HG03045 (cell line): ENCODE results near the gene NTF3.

Source experiments
- ATAC-seq: cut with Tn5 transposase; IDR thresholded peaks from one replicate; pipeline ENCODE4 v1.9.1; 2021; ENCODE audit warnings: mild to moderate bottlenecking, moderate library complexity; ENCODE audit not compliant: unreplicated experiment

The NTF3 gene

DNA sequence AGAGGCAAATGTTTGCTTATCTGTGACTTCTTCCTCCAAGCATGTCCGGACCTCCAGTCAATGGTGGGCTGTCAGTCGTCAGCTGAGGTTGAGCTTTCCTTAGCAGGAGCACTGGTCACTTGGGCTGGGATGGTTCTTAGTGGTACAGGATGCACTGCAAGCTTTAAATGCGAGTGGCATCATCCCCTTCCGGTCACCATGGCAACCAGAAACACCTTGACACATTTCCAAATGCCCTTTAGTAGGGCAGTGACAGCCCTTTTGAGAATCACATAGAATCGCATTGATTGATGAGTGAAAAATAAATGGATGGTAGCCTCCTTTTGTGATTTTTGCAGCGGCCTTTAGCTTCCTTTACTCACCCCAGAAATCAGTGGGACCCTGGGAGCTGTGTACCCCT, 24.1 kb downstream of the NTF3 start:
- no peak for ATAC-seq

DNA sequence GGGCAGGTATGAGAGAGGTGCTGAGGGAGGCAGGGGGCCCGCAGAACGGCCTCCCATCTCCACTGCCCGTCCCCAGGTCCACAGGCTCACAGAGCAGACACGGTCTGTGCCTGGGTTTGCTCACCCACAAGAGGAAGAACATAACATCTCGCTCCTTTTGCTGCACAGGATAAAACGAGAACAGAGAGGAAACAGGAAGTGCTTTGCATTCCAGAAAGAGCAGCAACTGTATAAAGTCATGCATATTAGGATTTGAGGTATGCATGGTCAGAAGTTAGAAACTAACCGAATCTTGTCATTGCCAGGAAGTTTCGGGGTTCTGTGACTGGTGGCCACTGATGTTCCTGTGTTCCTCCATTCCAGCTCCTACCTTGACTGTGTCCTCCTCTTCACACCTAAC, 25.0 kb downstream of the NTF3 start:
- no peak for ATAC-seq

DNA sequence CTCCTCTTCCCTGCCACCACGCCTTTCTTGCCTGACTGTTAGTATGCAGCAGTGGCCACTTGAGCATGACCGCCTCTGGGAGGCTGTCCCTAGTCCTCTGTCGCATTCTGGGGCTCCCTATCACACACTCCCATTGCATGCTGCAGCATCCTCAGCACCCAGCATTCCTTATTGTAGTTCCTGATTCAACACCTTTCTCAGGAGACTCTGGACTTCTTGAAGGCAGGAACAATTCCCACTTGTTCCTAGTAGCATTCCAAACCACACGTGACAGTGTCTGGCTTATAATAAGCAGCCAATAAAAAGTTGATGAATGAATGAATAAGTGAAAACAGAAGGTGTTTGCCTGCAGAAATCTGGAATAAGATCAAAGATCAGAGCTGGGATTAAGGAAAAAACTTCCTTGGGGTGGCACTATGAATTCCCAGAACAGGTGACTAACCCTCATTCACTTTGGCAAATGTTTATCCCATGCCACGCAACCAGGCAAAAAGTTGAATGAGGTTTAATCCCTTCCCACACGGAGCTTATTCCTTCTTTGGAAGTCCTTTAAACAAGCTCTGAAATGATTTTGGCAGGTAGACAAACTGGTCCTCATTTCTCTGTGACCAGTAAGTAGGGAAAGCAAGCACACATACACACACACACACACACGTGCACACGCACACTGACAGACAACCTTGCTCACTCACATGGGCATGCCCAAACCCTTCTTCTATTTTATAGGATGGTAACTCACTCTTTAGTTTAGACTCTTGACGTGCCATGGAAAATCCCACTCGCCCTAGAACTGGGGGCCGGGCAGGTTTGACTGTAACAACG, 26.5 kb downstream of the NTF3 start:
- ATAC-seq, result no peak

DNA sequence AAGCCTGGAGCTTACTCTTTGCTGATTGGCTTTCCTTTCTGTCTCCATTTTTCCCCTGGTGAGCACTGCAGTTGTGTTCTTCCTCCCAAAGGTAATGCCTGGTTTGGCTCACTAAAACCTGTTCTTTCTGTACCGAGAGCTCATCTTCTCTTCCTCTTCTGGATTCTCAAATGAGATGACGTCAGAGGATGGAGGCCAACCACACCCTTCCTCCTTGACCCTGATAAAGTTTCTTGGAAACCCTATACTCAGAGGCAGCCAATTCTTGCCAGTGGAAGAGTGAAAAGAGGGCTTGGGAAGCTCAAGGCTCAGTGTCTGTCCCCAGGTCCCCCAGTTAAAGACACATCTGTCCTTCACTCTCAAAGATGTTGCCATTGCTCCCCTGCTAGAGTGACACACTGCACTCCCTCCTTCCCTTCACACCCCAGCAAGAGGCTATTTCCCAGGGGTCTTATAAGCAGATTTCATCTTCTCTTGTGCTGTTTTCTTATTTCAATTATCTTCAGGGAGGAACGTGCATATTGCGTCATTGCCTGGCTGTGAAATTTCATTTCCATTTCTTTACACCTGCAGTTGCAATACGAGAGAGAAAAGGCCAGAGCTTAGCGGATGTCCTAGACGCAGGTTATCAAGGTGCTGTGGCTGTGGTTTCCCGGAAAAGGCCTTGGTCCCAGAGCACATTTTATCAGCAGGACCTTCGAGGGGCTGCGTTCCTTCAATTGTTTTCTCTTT, 27.3 kb downstream of the NTF3 start:
- no peak for ATAC-seq

DNA sequence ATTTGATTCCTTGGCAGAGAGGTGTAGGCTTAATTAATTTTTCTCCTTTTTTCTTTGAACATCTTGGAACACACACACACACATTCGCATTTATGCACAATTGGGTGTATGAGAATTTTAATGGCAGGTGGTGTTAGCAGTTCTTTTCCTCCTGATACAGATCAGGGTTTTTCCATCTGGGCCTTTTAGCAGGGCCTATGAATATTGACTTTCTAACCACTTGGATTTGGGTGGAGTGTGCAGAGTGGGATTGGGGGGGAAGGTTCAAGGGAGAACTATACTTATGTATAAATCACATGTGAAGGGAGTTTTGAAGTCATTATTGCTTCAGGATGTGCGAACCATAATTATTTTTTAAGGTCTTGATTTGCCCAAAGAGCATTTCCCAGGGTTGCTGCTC, 28.9 kb downstream of the NTF3 start:
- ATAC-seq, result no peak

DNA sequence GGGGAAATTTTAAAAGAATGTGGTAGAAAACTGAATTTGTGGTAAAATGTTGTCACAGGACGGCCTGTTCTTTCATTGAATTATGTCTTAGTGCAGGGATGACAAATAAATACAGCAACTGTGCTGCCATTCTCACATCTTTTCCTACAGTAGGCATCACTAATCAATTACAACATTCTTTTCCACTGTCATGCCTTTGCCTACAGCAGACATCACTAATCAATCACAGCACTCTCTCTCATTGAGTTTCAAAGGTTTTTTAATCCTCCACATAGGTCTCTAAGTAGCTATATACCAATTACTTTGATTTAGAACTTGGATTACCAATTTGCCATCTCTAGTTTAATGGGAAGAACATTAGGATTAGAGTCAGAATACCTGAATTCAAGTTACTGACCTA, 30.1 kb downstream of the NTF3 start:
- ATAC-seq, result no peak

DNA sequence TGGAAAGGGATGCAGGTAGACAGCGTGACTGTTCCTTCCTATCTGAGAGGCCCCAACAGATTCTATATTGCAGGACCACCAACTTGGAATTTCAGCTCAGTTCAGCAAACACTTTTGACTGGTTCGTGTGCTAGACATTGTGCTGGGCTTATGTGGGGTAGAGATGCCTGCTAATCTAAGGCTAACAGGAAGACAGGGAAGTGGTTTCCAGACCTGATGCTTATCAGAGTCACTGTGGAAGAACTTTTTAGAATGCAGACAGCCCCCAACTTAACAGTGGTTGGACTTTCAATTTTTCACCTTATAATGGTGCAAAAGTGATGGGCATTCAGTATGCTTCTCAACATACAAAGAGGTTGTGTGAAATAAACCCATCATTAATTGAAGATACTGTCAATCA, 32.2 kb downstream of the NTF3 start:
- ATAC-seq, result no peak

DNA sequence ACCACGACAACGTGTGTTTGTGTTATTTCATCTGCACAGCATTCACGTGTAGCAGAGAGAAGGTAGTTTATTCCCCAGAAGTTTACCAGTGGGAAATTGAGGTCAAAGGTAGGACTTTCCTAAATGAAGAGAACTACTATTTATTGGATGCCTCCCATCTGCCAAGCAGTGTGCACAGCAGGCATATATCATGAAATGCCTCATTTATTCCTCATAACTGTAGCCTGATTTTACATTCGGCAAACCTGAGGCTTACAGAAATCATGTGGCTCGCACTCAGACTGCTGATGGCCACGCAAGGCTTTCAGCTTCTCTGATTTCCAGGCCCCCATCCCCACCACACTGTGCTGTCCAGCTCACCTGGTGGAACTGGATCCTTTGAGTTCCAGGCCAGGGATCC, 33.5 kb downstream of the NTF3 start:
- ATAC-seq, result no peak

DNA sequence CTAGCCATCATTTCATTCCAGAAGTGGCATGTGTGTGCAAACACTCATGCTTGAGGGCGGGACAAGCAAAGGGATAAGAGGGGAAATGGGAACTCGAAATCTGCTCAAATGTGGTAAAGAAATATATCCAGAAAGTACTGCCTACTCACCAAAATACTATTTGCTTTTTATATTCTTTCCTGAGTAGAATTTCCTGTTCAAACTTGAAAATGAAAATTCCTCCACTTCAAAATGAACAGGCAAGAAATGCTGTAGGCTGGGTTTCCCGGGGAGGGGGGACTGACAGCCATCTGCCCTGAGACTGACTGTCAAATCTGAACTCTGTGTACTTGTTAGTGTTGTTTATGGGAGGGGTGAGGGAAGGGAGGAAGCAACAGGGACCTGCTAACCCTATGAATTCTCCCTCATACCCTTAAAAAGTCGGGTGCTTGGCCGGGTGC, 34.6 kb downstream of the NTF3 start:
- ATAC-seq, result no peak

DNA sequence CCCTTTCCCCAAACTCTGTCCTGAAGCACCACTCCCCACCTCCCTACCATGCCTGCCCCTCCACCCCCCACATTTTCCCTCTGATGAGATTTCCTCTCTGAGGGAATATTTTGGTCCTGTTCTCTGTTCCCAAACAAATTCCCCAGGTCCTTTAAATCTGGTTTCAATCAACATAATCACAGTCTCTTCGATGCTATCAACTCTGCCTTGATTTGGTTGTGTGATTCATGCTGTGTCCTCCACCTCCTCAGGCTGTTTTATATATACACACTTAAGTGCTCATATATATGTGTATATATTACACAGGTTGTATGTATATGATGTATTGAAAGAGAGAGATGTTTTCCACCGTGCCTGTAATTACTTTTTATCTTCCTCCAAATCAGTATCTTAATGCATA, 36.0 kb downstream of the NTF3 start:
- no peak for ATAC-seq

DNA sequence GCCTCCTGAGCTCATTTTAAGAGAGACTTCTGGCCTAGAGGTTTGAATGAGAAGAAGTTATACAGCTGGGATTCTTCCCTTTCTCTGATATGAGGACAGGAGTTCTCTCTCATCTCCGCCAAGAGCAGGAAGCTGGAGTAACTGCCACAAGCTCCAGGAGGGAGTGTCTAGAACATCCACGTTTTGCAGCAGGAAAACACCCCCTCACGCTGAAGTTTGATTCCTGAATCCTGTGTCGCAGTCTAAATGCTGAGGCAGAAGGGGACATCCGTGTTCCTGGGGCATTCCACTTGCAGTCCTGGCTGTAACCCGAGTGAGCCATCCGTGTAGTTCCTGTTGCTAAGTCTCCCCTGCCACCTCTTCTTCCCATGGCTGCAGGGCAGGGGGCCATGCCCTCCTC, 38.3 kb downstream of the NTF3 start:
- no peak for ATAC-seq

DNA sequence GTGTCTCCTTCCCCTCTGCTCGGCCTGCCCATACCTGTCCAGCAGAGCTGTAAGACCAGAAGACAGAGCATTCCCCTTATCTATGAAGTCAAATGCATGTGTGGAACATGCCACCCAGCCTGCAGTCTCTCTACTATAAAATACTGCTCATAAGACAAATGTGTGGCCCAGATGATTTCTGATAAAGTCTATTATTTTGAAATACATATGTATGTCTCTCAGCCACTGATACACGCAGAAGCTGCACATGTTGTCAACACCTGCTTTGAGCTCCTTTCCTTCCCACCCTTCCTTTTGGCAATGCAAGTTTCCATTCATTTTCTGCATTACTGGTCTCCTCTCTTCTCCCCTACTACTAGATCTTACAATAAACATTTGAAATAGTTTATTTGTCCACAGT, 38.8 kb downstream of the NTF3 start:
- no peak for ATAC-seq

DNA sequence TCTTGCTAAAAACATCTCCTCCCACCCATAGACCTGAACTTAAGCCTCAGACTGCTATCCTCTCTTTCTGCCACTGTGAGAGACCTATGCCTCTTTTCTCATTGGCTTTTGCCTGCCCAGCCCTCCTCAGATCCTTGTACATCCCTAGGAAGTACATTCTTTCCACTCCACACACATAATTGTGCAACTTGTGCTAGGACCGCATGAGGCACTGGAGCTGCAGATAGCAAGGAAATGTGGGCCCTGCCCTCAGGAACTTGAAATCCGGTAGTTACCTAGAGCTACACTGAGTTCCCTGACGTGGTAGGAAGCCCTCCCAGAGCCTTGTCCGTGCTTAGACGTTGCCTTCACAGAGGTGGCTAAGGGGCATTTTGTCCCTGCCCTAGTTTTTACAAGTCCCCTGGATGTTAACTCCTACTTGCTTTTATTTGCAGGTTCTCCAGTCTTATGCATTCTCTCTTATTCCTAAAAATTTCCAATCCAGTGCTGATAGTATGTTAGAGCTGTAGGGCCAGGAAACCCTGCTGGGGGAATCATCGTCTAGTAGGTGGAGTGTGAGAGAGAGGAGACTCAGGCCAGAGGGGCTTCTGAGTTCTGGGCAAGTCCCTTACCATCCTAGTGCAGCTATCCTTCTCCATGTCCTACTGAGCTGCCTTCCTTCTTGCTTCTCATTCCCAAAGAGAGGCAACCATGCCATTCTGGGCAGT, 41.3 kb downstream of the NTF3 start:
- no peak for ATAC-seq

DNA sequence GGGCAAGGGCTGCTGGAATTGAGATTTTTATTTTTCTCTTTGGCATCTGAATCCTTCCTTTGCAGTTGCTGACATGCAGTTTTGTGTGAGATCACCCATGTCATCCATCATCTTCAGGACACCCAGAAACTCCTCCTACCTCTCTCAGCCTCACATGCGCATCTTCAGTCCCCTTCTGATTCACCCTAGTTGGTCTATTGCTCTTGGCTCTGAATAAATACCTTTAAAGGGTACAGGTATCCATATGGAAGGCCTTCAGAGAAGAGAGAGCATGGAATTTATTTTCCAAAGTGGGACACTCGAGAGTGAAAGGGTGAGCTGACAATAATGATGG, 41.8 kb downstream of the NTF3 start:
- no peak for ATAC-seq

DNA sequence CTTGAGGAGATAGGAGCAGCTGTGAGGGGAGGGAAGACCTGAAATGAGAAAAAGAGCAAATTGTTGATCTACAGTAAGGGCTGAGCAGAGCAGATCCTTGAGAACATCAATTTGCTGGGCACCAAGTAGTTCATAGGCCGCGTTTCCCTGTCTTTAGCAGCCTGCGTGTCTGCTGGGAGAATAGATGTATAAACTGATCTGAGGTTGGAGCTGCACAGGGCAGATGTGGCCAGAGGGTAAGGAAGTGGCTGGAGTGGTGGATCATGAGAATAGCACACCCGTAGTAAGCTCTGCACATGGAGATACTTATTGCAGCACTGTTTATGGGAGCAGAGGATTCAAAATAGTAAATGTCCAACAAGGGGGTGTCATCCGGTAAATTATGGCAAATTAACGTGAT, 44.4 kb downstream of the NTF3 start:
- no peak for ATAC-seq

DNA sequence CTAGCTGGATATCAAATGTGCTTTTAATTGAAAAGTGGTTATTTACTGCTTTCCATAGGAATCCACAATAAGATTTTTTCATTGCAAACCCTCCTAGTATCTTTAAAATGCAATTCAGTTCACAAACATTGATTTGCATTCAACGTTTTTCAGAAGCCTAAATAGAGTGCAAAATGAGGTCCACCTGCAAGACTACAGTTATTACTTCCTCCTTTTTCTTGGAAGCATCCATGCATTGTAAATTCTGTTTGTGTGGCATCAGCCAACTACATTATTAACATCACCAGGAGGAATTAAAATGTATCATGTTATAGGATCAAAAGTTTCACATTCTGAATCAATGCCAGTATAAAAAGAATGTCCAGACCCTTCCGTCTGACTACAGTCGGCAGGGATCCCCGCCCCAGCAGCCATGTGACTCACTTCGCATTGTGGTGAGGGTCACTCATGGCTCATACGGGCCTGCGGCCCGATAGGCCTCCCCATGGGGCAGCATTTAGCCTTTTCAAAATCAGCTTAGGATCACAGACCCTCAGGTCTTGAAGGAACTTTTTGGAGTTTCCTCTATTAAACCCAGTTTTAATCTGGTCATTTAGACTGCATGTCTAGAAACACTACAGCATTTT, 46.3 kb downstream of the NTF3 start:
- no peak for ATAC-seq

DNA sequence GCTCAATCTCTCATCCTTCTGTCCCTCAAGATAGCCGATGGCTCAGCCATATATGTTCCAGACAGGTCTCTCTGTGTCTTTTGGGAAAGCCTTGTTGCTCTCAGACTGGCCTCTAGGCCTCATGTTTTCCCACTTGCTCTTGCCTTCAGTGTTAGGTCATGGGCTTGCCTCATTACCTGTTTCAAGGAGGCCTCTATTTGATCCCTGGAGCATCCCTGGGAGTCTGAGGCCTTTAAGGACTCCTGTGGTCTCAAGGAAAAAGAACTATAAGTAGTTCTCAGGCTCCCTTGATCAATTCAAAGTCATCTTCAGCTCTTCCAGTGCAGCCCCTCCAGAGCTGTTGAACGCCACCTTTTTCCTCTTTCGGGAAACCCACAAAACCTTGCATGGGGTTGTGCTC, 47.9 kb downstream of the NTF3 start:
- ATAC-seq, result no peak

DNA sequence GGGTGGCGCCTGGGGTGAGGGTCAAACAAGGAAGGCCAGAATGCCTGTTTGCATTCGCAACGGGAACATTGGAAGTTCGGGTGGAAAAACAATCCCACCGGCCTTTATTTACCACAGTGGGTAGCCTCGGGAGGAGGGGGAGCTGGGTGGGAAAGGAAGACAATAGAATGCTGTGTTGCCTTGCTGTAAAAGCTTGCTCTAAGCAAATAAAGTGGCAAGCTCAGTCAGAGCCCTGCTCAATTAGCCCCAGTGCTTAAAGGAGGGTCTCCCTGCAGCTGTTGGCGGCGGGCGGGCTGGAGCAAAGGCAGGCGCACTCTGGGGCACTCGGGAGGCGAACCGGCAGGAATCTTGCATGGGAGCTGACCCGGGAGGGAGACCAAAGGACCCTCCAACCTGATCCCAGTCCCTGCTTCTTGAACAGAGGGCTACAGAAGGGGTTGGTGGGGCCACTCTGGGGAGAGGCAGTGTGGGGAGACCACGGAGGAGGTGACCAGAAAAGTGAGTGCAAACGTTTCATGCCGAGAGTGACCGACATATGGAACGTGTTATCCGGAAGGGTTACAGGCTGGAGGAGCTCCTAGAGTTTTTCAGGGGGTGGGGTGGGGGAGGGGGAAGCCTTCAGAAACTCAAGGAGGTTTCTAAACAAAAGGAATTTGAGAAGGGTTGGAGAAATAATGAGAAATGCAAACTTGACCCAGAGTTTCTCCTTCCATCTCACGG, 48.5 kb downstream of the NTF3 start:
- ATAC-seq, result no peak

DNA sequence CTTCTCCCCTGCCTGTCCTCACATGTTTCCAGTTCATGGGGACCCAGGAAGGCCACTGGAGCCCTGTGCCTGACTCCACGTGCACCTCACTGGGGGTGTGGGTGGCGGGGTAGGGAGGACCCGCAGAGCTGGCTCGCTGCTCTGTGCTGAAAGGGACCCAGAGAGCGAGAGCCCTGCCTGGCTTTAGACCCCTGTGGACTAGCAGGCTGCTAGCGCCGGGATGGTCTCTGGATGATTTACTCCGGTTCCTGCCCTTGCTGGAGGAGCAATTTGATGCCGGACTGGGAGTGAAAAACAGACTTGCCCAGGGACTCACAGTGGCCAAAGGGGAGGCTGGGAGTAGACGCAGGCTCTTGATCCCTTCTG, 49.0 kb downstream of the NTF3 start:
- no peak for ATAC-seq

DNA sequence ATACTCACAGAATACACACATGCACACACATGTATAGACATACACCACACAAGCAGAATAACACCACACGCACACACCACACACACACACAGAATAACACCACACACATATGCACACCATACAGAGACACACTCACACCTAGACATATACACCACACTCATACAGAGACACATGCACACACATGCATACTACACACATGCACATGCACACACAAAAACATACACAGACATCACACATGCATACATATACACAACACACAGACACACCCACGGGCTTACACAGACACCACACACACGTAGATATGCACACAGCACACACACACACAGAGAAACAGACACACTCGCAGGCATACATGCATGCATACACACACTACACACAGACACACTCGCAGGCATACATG, 49.7 kb downstream of the NTF3 start:
- no peak for ATAC-seq

DNA sequence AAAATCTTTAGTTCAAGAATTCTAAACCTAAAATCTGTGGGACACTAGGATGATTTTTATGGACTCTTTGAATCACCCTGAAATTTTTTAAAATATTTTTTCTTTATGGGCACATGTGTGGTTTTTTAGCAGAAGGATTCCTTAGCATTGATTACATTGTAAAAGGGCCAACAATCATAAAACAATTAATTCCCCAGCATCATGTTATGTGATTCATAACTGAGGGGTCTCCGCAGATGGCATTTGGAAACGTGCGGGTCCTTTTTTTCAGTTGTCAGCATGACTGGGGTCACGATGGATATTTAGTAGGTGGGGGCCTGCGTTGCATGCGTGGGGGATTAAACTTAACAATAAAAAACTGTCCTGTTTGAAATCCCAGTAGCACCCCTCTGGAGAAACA, 52.5 kb downstream of the NTF3 start:
- no peak for ATAC-seq
